Measurements from ENCODE around the gene LRRC37A. TPM values are rescaled to one million over a fixed set of nuclear protein-coding genes. Genes with fewer than 3 reads are reported as not detected.
A peak's percentile ranks its signal among the peaks of the same experiment; 100 is the strongest.
"Not testable (repeated sequence)": the region's sequence is repeated elsewhere in the genome, so short reads cannot be mapped to it uniquely, and the experiment has no call there.

The LRRC37A gene
- total RNA-seq, 1 donor from 2014 or later: 1.8 TPM

DNA sequence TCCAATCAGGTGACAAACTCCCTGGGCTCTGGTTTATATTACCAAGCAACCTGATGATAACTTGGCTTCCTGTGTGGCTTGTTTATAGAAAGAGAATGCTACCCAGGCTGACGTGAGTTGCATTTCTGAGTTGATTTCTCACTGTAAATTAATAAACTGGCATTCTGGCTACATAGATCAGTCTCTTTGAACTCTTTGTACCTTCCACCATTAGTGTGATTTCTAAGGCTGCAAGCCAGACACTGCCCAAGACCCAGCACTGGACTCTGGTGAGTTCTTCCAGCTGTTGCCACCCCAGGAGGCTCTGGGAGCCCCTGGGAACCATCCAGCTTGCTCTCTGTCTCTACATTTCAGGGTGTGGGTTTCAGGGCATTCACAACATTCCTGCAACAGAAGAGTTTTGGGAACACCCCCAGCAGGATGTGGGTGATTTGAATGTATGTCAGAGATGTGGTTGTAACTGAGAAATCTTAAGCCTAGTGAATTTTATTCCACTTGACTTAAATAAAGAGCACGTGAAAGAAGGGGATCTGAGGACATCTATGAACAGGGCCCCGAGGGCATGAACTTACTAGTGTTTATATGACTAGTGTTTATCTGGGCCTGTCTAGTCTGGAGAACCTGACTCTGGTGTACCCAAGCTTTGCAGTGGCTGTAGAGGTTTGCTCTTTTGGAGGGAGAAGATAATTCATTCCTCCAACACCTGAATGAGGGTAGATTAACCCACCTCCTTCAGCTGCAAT lies 30.3 kb upstream of the LRRC37A start:
- no peaks in the 10 kb centered on the region for H3K27me3 ChIP-seq (ENCODE audit: control insufficient read depth, insufficient read depth, low read length)
- FAIRE-seq (no peak), DNase-seq (ENCODE audit: low read depth) (peak; percentile 91)
- H3K36me3 ChIP-seq (ENCODE audit: control insufficient read depth, insufficient read depth, low read length): no peaks in the 10 kb centered on the region
- no peak overlapping the region for H3K4me3 ChIP-seq (ENCODE audit: low read depth, low read length)
- TF ChIP-seq, protein P1, sequence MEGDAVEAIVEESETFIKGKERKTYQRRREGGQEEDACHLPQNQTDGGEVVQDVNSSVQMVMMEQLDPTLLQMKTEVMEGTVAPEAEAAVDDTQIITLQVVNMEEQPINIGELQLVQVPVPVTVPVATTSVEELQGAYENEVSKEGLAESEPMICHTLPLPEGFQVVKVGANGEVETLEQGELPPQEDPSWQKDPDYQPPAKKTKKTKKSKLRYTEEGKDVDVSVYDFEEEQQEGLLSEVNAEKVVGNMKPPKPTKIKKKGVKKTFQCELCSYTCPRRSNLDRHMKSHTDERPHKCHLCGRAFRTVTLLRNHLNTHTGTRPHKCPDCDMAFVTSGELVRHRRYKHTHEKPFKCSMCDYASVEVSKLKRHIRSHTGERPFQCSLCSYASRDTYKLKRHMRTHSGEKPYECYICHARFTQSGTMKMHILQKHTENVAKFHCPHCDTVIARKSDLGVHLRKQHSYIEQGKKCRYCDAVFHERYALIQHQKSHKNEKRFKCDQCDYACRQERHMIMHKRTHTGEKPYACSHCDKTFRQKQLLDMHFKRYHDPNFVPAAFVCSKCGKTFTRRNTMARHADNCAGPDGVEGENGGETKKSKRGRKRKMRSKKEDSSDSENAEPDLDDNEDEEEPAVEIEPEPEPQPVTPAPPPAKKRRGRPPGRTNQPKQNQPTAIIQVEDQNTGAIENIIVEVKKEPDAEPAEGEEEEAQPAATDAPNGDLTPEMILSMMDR (IDR thresholded peaks at IDR 0.05; ENCODE audit: insufficient read depth, low read length, severe bottlenecking): no peak

DNA sequence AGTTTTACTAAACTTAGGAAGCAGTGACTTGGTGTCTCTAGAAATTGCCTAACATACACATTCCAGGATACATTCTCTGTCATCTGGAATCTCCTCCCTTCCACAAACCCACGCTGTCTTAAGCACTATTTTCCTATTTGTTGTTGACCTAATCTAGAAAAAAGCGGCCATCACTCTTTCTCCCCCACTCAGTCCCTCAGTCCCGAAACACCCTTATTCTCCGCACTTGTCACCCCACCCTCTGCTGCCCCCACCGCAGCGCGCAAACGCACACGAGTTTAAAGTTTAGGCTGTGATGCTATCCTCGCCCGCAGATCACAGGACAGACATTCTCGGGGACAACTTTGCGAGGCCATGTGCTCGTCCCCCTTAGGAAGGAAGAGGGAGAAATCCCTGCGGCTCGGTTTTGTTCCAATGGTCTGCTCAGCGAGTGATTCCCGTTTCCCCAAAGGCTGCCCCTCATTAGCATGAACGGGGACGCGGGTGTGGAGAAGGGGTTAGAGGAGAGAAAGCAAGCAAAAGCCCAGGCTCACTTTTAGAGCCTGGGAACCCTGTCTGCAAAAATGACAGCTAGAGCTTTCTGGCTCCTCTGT lies 28.8 kb upstream of the LRRC37A start:
- not testable (repeated sequence) for FAIRE-seq; DNase-seq (ENCODE audit: low read depth); H3K36me3 ChIP-seq (ENCODE audit: control insufficient read depth, insufficient read depth, low read length); H3K27me3 ChIP-seq (ENCODE audit: control insufficient read depth, insufficient read depth, low read length)
- peak overlapping the region; percentile 71 for H3K4me3 ChIP-seq (ENCODE audit: low read depth, low read length)

DNA sequence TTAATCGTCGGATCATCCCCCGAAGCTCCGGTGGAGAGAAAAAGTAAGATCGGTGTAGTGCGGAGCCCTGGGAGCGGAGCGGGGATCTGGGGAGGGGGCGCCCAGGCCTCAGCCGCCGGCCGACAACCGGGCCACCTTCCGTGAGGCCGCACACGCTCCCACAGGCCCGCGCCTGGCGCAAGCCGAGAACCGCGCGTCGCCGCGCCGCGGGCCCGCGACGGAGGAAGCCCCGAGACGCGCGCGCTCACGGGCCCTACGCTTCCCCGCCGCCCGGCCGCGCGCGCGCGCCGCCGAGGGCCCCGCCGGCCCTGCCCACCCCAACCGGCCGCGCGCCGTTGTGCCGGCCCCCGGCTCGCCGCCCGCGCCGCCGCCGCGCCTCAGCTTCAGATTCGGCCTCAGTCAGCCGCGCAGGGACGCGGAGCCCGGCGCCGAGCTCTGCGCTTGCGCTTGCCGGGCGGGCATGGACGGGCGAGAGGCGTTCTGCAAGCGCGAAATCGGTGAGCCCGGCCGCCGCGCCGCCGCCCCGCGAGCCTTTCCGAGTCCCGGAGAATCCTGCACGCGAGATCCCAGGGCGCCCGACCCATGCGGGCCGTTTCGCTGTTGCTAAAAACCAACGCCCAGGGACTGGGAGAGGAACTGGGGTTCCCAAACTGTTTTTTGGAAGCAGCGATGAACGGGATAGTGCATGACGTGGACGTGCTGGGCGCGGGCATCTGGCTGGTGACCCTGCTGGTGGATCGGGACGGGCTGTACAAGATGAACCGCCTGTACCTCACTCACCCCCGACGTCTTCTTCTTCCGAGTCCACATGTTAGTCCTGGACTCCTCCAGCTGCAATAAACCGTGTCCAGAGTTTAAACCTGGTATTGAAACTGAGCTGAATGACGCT lies 28.0 kb upstream of the LRRC37A start:
- Histone ChIP-seq H3K36me3 (ENCODE audit: control insufficient read depth, insufficient read depth, low read length) (no peaks in the 10 kb centered on the region), H3K27me3 (ENCODE audit: control insufficient read depth, insufficient read depth, low read length) (no peaks in the 10 kb centered on the region), H3K4me3 (ENCODE audit: low read depth, low read length) (peak overlapping the region; percentile 71)
- DNase-seq (ENCODE audit: low read depth) (peak; percentile 67), FAIRE-seq (no peak)
- TF ChIP-seq, protein P1 (IDR thresholded peaks at IDR 0.05; ENCODE audit: insufficient read depth, low read length, severe bottlenecking): no peak

DNA sequence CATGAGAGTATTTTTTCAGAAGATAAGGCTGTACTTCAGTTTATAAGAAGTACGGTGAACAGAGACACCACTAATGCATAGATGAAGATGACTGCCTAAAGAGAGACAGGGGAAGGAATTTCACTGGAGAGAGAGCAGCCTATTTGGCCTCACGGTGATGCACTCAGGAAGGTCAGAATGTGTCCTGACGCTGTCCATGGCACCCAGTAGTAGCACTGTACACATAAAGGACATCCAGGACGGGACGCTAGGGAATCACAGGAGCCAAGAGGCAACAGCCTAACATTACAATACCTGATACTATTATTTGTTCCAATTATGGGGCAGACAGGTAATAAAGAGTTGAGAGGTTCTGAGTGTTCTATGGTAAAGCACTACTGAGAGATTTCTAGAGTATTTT lies 24.9 kb upstream of the LRRC37A start:
- DNase-seq (ENCODE audit: low read depth): no peak
- no peak overlapping the region for H3K4me3 ChIP-seq (ENCODE audit: low read depth, low read length)
- H3K36me3 ChIP-seq (ENCODE audit: control insufficient read depth, insufficient read depth, low read length): no peaks in the 10 kb centered on the region
- TF ChIP-seq, protein P1 (IDR thresholded peaks at IDR 0.05; ENCODE audit: insufficient read depth, low read length, severe bottlenecking): no peak
- H3K27me3 ChIP-seq (ENCODE audit: control insufficient read depth, insufficient read depth, low read length): no peaks in the 10 kb centered on the region
- no peak for FAIRE-seq

DNA sequence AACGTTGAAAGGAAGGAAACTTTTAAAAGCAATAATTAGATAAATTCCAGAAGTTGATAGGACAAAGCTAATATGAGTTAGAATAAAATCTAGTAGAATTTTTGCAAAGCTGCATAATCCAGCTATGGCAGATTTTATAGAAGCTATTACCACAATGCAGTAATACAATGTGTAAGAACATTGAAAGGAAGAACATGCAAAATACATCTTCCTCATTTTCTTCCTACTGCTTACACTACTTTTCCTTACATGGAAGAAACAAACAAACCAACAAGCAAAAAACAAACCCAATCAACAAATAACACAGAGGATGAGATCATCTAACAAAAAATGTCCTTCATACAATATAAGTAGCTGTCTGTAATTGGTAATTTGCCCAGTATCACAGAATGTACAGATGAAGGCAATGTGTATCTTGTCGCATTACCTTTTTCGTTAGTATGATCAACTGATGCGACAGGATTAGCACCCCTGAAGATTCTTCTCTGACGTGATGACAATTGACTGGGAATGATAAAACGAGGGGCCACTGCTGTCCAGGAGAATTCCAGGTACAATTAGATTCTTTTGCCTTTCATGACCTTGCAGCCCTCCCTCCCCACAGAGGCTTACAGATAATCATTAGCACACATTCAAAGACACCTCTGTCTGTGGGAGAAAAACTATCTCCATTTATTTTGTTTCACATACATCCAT lies 21.2 kb upstream of the LRRC37A start:
- DNase-seq (ENCODE audit: low read depth): no peak
- FAIRE-seq: no peak
- H3K36me3 ChIP-seq (ENCODE audit: control insufficient read depth, insufficient read depth, low read length): no peaks in the 10 kb centered on the region
- no peak overlapping the region for H3K4me3 ChIP-seq (ENCODE audit: low read depth, low read length)
- H3K27me3 ChIP-seq (ENCODE audit: control insufficient read depth, insufficient read depth, low read length): no peaks in the 10 kb centered on the region
- TF ChIP-seq, protein P1 (IDR thresholded peaks at IDR 0.05; ENCODE audit: insufficient read depth, low read length, severe bottlenecking): no peak

Data from bronchial epithelial cell (primary cell).